ENCODE data around the gene FAT3. TPM values are rescaled to one million over a fixed set of nuclear protein-coding genes. Genes with fewer than 3 reads are reported as not detected.

FAT3 gene
- total RNA-seq, 4 donors from 2014 or later, result 0.08 to 0.57 (median 0.26) TPM

- no peaks in the 10 kb centered on the region for H3K4me1 ChIP-seq
- intact Hi-C loops (cut with DNase I), result no loop called here
- no peak for DNase-seq
- no peak overlapping the region for H3K27ac ChIP-seq
- H3K36me3 ChIP-seq, result no peaks in the 10 kb centered on the region
- WGBS, 2 donors, result 64 to 65% methylated on average over 4 of the region's 4 CpGs
- no peak overlapping the region for H3K4me3 ChIP-seq
- TF ChIP-seq POLR2A (IDR thresholded peaks at IDR 0.05), result no peak
- no peak for TF ChIP-seq CTCF (IDR thresholded peaks at IDR 0.05)
- H3K27me3 ChIP-seq, result no peaks in the 10 kb centered on the region
- H3K9me3 ChIP-seq, result no peaks in the 10 kb centered on the region
Observed at GRCh38 chr11:92253945-92254344, 29.3 kb downstream of the FAT3 start.

GRCh38 chr11:92257536-92257935 is 32.9 kb downstream of the FAT3 start:
- Histone ChIP-seq H3K9me3 (no peaks in the 10 kb centered on the region), H3K4me3 (no peak overlapping the region), H3K36me3 (no peaks in the 10 kb centered on the region), H3K27ac (no peak overlapping the region), H3K27me3 (no peaks in the 10 kb centered on the region), H3K4me1 (no peaks in the 10 kb centered on the region)
- DNase-seq, result no peak
- intact Hi-C loops (cut with DNase I), result no loop called here
- 91 to 93% methylated on average over 4 of the region's 4 CpGs for WGBS, 2 donors
- TF ChIP-seq POLR2A (IDR thresholded peaks at IDR 0.05) (no peak), CTCF (IDR thresholded peaks at IDR 0.05) (no peak)

GRCh38 chr11:92259861-92260260 is 35.2 kb downstream of the FAT3 start:
- intact Hi-C loops (cut with DNase I), result no loop called here
- no peak overlapping the region for H3K27ac ChIP-seq
- H3K27me3 ChIP-seq, result no peaks in the 10 kb centered on the region
- H3K4me3 ChIP-seq, result no peak overlapping the region
- WGBS, 2 donors, result 68 to 70% methylated on average over 4 of the region's 4 CpGs
- no peak for DNase-seq
- no peaks in the 10 kb centered on the region for H3K4me1 ChIP-seq
- H3K9me3 ChIP-seq, result no peaks in the 10 kb centered on the region
- no peaks in the 10 kb centered on the region for H3K36me3 ChIP-seq
- TF ChIP-seq CTCF (IDR thresholded peaks at IDR 0.05) (no peak), POLR2A (IDR thresholded peaks at IDR 0.05) (no peak)

- Histone ChIP-seq H3K4me3 (no peak overlapping the region), H3K27ac (no peak overlapping the region), H3K4me1 (no peaks in the 10 kb centered on the region), H3K27me3 (no peaks in the 10 kb centered on the region), H3K9me3 (no peaks in the 10 kb centered on the region), H3K36me3 (no peaks in the 10 kb centered on the region)
- no peak for TF ChIP-seq CTCF (IDR thresholded peaks at IDR 0.05)
- TF ChIP-seq POLR2A (IDR thresholded peaks at IDR 0.05), result no peak
- intact Hi-C loops (cut with DNase I), result no loop called here
- WGBS, 2 donors, result 55 to 57% methylated on average over 2 of the region's 2 CpGs
- DNase-seq, result no peak
Observed at GRCh38 chr11:92264350-92264749, 39.7 kb downstream of the FAT3 start.

- 86 to 92% methylated on average over 4 of the region's 4 CpGs for WGBS, 2 donors
- intact Hi-C loops (cut with DNase I), result no loop called here
- Histone ChIP-seq H3K9me3 (no peaks in the 10 kb centered on the region), H3K4me3 (no peak overlapping the region), H3K27me3 (no peaks in the 10 kb centered on the region), H3K27ac (no peak overlapping the region), H3K4me1 (no peaks in the 10 kb centered on the region), H3K36me3 (no peaks in the 10 kb centered on the region)
- no peak for TF ChIP-seq POLR2A (IDR thresholded peaks at IDR 0.05)
- TF ChIP-seq CTCF (IDR thresholded peaks at IDR 0.05), result no peak
- DNase-seq, result no peak
Observed at GRCh38 chr11:92266806-92267205, 42.2 kb downstream of the FAT3 start.

Data from esophagus squamous epithelium (tissue), 5 donors.